ENCODE data around the gene CCM2L. TPM values are rescaled to one million over a fixed set of nuclear protein-coding genes. Genes with fewer than 3 reads are reported as not detected.

Gene CCM2L
- total RNA-seq, 4 donors from 2014 or later = 0.88 to 8.3 (median 3.9) TPM

GRCh38 chr20:32012159-32012688 is 2.0 kb downstream of the CCM2L start:
- H3K4me3 ChIP-seq = no peak overlapping the region
- DNase-seq = no peak
- no peaks in the 10 kb centered on the region for H3K36me3 ChIP-seq
- H3K4me1 ChIP-seq = no peaks in the 10 kb centered on the region
- H3K27ac ChIP-seq = no peak overlapping the region
- TF ChIP-seq, protein P1, sequence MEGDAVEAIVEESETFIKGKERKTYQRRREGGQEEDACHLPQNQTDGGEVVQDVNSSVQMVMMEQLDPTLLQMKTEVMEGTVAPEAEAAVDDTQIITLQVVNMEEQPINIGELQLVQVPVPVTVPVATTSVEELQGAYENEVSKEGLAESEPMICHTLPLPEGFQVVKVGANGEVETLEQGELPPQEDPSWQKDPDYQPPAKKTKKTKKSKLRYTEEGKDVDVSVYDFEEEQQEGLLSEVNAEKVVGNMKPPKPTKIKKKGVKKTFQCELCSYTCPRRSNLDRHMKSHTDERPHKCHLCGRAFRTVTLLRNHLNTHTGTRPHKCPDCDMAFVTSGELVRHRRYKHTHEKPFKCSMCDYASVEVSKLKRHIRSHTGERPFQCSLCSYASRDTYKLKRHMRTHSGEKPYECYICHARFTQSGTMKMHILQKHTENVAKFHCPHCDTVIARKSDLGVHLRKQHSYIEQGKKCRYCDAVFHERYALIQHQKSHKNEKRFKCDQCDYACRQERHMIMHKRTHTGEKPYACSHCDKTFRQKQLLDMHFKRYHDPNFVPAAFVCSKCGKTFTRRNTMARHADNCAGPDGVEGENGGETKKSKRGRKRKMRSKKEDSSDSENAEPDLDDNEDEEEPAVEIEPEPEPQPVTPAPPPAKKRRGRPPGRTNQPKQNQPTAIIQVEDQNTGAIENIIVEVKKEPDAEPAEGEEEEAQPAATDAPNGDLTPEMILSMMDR (IDR thresholded peaks at IDR 0.05) = no peak
- no peak for TF ChIP-seq POLR2A (IDR thresholded peaks at IDR 0.05)
- no peaks in the 10 kb centered on the region for H3K27me3 ChIP-seq
- no peaks in the 10 kb centered on the region for H3K9me3 ChIP-seq

DNA sequence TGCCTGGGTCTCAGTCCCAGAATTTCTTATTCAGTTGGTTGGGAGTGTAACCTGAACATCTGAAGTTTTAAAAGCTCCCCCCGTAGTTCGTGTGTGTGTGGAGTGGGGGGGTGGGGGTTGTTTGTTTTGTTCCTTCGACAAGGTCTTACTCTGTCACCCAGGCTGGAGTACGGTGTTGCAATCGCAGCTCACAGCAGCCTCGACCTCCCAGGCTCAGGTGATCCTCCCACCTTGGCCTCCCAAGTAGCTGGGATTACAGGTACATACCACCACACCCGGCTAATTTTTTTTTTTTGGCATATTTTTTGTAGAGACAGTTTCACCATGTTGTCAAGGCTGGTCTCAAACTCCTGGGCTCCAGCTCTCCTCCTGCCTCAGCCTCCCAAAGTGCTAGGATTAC is 3.1 kb downstream of the CCM2L start:
- Histone ChIP-seq H3K36me3 (no peaks in the 10 kb centered on the region), H3K27me3 (peaks cover 0 to 2% of the 10 kb centered on the region in 2 donors), H3K9me3 (no peaks in the 10 kb centered on the region), H3K27ac (no peak overlapping the region), H3K4me3 (no peak overlapping the region), H3K4me1 (peaks cover 0 to 7% (median 3%) of the 10 kb centered on the region in 4 donors)
- DNase-seq = no peak
- no peak for TF ChIP-seq POLR2A (IDR thresholded peaks at IDR 0.05)
- TF ChIP-seq, protein P1 (IDR thresholded peaks at IDR 0.05) = no peak

- TF ChIP-seq, protein P1 (IDR thresholded peaks at IDR 0.05) = peak in 5 of 6 experiments; percentile 15 to 43 (median 36)
- TF ChIP-seq POLR2A (IDR thresholded peaks at IDR 0.05) = no peak
- Histone ChIP-seq H3K4me3 (peak overlapping the region in 3 of 4 donors; percentile 57 to 61 (median 61)), H3K4me1 (peaks cover 0 to 17% (median 9%) of the 10 kb centered on the region in 4 donors), H3K27ac (no peak overlapping the region), H3K27me3 (peaks cover 0 to 8% of the 10 kb centered on the region in 2 donors), H3K9me3 (no peaks in the 10 kb centered on the region), H3K36me3 (no peaks in the 10 kb centered on the region)
- DNase-seq = peak; percentile 60 to 71 (median 65)
Observed at GRCh38 chr20:32017711-32018251, 7.5 kb downstream of the CCM2L start.

- Histone ChIP-seq H3K4me1 (peaks cover 0 to 17% (median 9%) of the 10 kb centered on the region in 4 donors), H3K4me3 (peak overlapping the region; percentile 41 to 61 (median 59)), H3K9me3 (no peaks in the 10 kb centered on the region), H3K27me3 (peaks cover 0 to 8% of the 10 kb centered on the region in 2 donors), H3K27ac (no peak overlapping the region), H3K36me3 (no peaks in the 10 kb centered on the region)
- TF ChIP-seq, protein P1 (IDR thresholded peaks at IDR 0.05) = peak in 1 of 6 experiments; percentile 4
- no peak for TF ChIP-seq POLR2A (IDR thresholded peaks at IDR 0.05)
- peak; percentile 60 to 81 (median 78) for DNase-seq
Observed at GRCh38 chr20:32018269-32019155, 8.3 kb downstream of the CCM2L start.

GRCh38 chr20:32019156-32019510 is 8.9 kb downstream of the CCM2L start:
- Histone ChIP-seq H3K4me1 (peaks cover 0 to 17% (median 9%) of the 10 kb centered on the region in 4 donors), H3K9me3 (no peaks in the 10 kb centered on the region), H3K36me3 (no peaks in the 10 kb centered on the region), H3K27me3 (peaks cover 0 to 8% of the 10 kb centered on the region in 2 donors), H3K27ac (no peak overlapping the region), H3K4me3 (peak overlapping the region; percentile 41 to 61 (median 59))
- no peak for TF ChIP-seq POLR2A (IDR thresholded peaks at IDR 0.05)
- TF ChIP-seq, protein P1 (IDR thresholded peaks at IDR 0.05) = no peak
- DNase-seq = no peak
